Glomerular endothelial cell (primary cell): Measurements from ENCODE around the gene PRR29. TPM values are rescaled to one million over a fixed set of nuclear protein-coding genes. Genes with fewer than 3 reads are reported as not detected.

ENCODE experiments used
- DNase-seq: peaks from one replicate; pipeline ENCODE4 v3.0.0-alpha.2; 2011; ENCODE audit warnings: low read depth, low spot score; ENCODE audit errors: extremely low read depth
- total RNA-seq: library from RNA; depleted of rRNA; stranded (reverse); fragments of >200 nt; gene quantifications from 2 replicates; pipeline ENCODE4 v1.2.3, GENCODE V29; 2015

The PRR29 gene
- total RNA-seq, 1 donor from 2014 or later: 0.12 TPM

GRCh38 chr17:64038331-64039105 lies 40.4 kb downstream of the PRR29 start:
- DNase-seq: no peak

- no peak for DNase-seq
Measured at GRCh38 chr17:64039106-64039400, 40.9 kb downstream of the PRR29 start.

GRCh38 chr17:64040206-64040605 lies 42.1 kb downstream of the PRR29 start:
- DNase-seq: no peak

- no peak for DNase-seq
Measured at GRCh38 chr17:64041912-64042311, 43.8 kb downstream of the PRR29 start.

- DNase-seq: no peak
Measured at GRCh38 chr17:64042700-64043485, 44.7 kb downstream of the PRR29 start.

GRCh38 chr17:64045176-64045575 lies 47.0 kb downstream of the PRR29 start:
- no peak for DNase-seq

GRCh38 chr17:64048805-64049204 lies 50.7 kb downstream of the PRR29 start:
- no peak for DNase-seq

- DNase-seq: no peak
Measured at GRCh38 chr17:64051153-64051552, 53.0 kb downstream of the PRR29 start.

GRCh38 chr17:64053101-64053500 lies 55.0 kb downstream of the PRR29 start:
- no peak for DNase-seq

Other genes with a start within 250 kb of the PRR29 start
- gene CCDC47, start 224.8 kb upstream of the PRR29 start, total RNA-seq: 31.3 and 70.1 TPM in 2 replicates
- 53.5 and 83.8 TPM in 2 replicates for gene DDX42, start 224.2 kb upstream of the PRR29 start, total RNA-seq
- 95.5 and 108 TPM in 2 replicates for gene PSMC5, start 170.9 kb upstream of the PRR29 start, total RNA-seq
- gene FTSJ3, start 170.7 kb upstream of the PRR29 start, total RNA-seq: 35.5 and 53.9 TPM in 2 replicates
- gene SMARCD2, start 155.7 kb upstream of the PRR29 start, total RNA-seq: 79.5 and 105 TPM in 2 replicates
- not detected in 2 replicates for gene CSH2, start 124.7 kb upstream of the PRR29 start, total RNA-seq
- gene GH2, start 116.4 kb upstream of the PRR29 start, total RNA-seq: not detected in 2 replicates
- gene CSH1, start 101.8 kb upstream of the PRR29 start, total RNA-seq: not detected in 2 replicates
- gene CSHL1, start 87.1 kb upstream of the PRR29 start, total RNA-seq: not detected in 2 replicates
- not detected in 2 replicates for gene GH1, start 79.5 kb upstream of the PRR29 start, total RNA-seq
- 0.70 and 3.2 TPM in 2 replicates for gene CD79B, start 66.0 kb upstream of the PRR29 start, total RNA-seq
- not detected in 2 replicates for gene SCN4A, start 25.4 kb upstream of the PRR29 start, total RNA-seq
- 1,004 and 1,319 TPM in 2 replicates for gene ICAM2, start 22.3 kb downstream of the PRR29 start, total RNA-seq
- 9.3 and 19.5 TPM in 2 replicates for gene ERN1, start 131.8 kb downstream of the PRR29 start, total RNA-seq